ENCODE results near the gene KRTAP6-1.

GRCh38 chr21:30567617-30568016 is 46.1 kb downstream of the KRTAP6-1 start:
- TF ChIP-seq CTCF (optimal IDR thresholded peaks at IDR 0.05 in 1 of 3, IDR thresholded peaks at IDR 0.05 in 1 of 3, conservative IDR thresholded peaks at IDR 0.05 in 1 of 3; ENCODE audit: extremely low read depth in 1 of 3, insufficient read depth in 2 of 3, low read length in 3 of 3) (no peak), EZH2 (IDR thresholded peaks at IDR 0.05; ENCODE audit: low read length) (no peak)
